ENCODE data around the gene S100A7. TPM values are rescaled to one million over a fixed set of nuclear protein-coding genes. Genes with fewer than 3 reads are reported as not detected.

Gene S100A7
- total and polyA plus RNA-seq, 9 of the 15 experiments (the other 6 are each of a cell fraction or from before 2014, with no cell fraction given), result not detected

DNA sequence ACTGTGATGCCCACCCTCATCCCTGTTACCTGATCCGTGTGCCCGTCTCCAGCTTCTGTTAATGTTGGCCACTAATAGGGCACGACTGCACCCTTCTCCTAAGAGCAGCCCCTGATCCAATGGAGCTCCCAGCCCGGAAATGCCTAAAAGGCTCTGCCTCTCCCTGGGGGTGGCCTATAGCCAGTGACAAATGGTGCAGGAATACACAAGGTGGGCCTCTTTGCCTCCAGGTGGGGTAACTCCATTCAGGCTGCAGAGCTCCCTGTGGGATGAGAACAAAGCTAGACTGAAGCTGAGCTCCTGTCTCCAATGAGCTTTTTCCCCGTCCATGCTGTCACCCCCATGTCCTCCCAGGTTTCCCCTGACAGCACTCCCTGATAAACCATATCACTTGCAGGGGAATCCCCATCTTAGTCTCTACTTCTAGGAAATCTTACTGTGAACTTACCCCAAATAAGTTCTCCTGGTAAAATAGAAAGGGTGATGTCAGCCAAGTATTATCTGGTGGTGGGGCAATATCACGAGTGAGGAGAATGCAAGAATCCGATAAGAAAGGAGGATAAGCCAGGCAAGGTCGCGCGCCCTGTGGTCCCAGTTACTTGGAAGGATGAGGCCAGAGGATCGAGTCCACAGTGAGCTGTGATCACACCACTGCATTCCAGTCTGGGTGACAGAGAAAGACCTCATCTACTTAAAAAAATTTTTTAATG, 25.6 kb downstream of the S100A7 start (continued):
- peak; percentile 38 to 77; a peak in 2 of 4 replicates for TF ChIP-seq TEAD1 (CRISPR knock-in tag; IDR thresholded peaks at IDR 0.05)
- no peak for TF ChIP-seq MYBL2 (IDR thresholded peaks at IDR 0.05; ENCODE audit: low read depth)
- no peak for TF ChIP-seq MYBL2 (CRISPR knock-in tag; IDR thresholded peaks at IDR 0.05; ENCODE audit: borderline replicate concordance)
- no peak for TF ChIP-seq ZC3H4 (CRISPR knock-in tag; IDR thresholded peaks at IDR 0.05; ENCODE audit: borderline replicate concordance)
- no peak for TF ChIP-seq NFRKB (IDR thresholded peaks at IDR 0.05; ENCODE audit: low read depth)
- TF ChIP-seq ZFX (CRISPR knock-in tag; IDR thresholded peaks at IDR 0.05), result no peak
- TF ChIP-seq NFXL1 (CRISPR knock-in tag; IDR thresholded peaks at IDR 0.05), result no peak
- TF ChIP-seq SNRNP70 (optimal IDR thresholded peaks at IDR 0.05; ENCODE audit: low read depth, low read length), result no peak
- no peak for TF ChIP-seq E2F5 (CRISPR knock-in tag; IDR thresholded peaks at IDR 0.05)
- TF ChIP-seq NCOA4 (IDR thresholded peaks at IDR 0.05; ENCODE audit: partially characterized antibody), result no peak
- no peak for TF ChIP-seq E2F8 (IDR thresholded peaks at IDR 0.05; ENCODE audit: low read depth, partially characterized antibody)
- no peak for TF ChIP-seq ZNF780A (CRISPR knock-in tag; IDR thresholded peaks at IDR 0.05)
- no peak for TF ChIP-seq ZNF561 (CRISPR knock-in tag; conservative IDR thresholded peaks at IDR 0.05)
- TF ChIP-seq DACH1 (IDR thresholded peaks at IDR 0.05; ENCODE audit: partially characterized antibody), result no peak
- TF ChIP-seq, protein P1, sequence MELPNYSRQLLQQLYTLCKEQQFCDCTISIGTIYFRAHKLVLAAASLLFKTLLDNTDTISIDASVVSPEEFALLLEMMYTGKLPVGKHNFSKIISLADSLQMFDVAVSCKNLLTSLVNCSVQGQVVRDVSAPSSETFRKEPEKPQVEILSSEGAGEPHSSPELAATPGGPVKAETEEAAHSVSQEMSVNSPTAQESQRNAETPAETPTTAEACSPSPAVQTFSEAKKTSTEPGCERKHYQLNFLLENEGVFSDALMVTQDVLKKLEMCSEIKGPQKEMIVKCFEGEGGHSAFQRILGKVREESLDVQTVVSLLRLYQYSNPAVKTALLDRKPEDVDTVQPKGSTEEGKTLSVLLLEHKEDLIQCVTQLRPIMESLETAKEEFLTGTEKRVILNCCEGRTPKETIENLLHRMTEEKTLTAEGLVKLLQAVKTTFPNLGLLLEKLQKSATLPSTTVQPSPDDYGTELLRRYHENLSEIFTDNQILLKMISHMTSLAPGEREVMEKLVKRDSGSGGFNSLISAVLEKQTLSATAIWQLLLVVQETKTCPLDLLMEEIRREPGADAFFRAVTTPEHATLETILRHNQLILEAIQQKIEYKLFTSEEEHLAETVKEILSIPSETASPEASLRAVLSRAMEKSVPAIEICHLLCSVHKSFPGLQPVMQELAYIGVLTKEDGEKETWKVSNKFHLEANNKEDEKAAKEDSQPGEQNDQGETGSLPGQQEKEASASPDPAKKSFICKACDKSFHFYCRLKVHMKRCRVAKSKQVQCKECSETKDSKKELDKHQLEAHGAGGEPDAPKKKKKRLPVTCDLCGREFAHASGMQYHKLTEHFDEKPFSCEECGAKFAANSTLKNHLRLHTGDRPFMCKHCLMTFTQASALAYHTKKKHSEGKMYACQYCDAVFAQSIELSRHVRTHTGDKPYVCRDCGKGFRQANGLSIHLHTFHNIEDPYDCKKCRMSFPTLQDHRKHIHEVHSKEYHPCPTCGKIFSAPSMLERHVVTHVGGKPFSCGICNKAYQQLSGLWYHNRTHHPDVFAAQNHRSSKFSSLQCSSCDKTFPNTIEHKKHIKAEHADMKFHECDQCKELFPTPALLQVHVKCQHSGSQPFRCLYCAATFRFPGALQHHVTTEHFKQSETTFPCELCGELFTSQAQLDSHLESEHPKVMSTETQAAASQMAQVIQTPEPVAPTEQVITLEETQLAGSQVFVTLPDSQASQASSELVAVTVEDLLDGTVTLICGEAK (IDR thresholded peaks at IDR 0.05), result no peak
- TF ChIP-seq, protein P1 (CRISPR knock-in tag; IDR thresholded peaks at IDR 0.05), result no peak

Measured in K562 (cell line).